Ecto neural progenitor cell (in vitro differentiated cells): Measurements from ENCODE around the gene TNS3.
"Not testable (repeated sequence)": the region's sequence is repeated elsewhere in the genome, so short reads cannot be mapped to it uniquely, and the experiment has no call there.

ENCODE experiments used
- DNase-seq: peaks from one replicate; pipeline ENCODE4 v3.0.0-alpha.2; 2018; ENCODE audit warnings: low spot score

Gene TNS3

GRCh38 chr7:47449810-47450590, 131.9 kb downstream of the TNS3 start:
- no peak for DNase-seq

GRCh38 chr7:47448971-47449370, 132.9 kb downstream of the TNS3 start:
- DNase-seq, result no peak

- no peak for DNase-seq
Measured at GRCh38 chr7:47447621-47448349, 134.1 kb downstream of the TNS3 start.

- DNase-seq, result no peak
Measured at GRCh38 chr7:47446871-47447466, 134.9 kb downstream of the TNS3 start.

- DNase-seq, result no peak
Measured at GRCh38 chr7:47444376-47445098, 137.4 kb downstream of the TNS3 start.

GRCh38 chr7:47443049-47443448, 138.9 kb downstream of the TNS3 start:
- no peak for DNase-seq

GRCh38 chr7:47442605-47442865, 139.4 kb downstream of the TNS3 start:
- no peak for DNase-seq

- no peak for DNase-seq
Measured at GRCh38 chr7:47441796-47442604, 139.9 kb downstream of the TNS3 start.

- DNase-seq, result not testable (repeated sequence)
Measured at GRCh38 chr7:47441048-47441447, 140.9 kb downstream of the TNS3 start.

GRCh38 chr7:47440320-47440719, 141.6 kb downstream of the TNS3 start:
- DNase-seq, result no peak

GRCh38 chr7:47439181-47439667, 142.7 kb downstream of the TNS3 start:
- no peak for DNase-seq

GRCh38 chr7:47438411-47439029, 143.4 kb downstream of the TNS3 start:
- DNase-seq, result no peak

- no peak for DNase-seq
Measured at GRCh38 chr7:47435889-47436312, 146.0 kb downstream of the TNS3 start.

- DNase-seq, result no peak
Measured at GRCh38 chr7:47433564-47433895, 148.4 kb downstream of the TNS3 start.

- DNase-seq, result no peak
Measured at GRCh38 chr7:47432671-47433563, 149.0 kb downstream of the TNS3 start.

- DNase-seq, result no peak
Measured at GRCh38 chr7:47430422-47430821, 151.5 kb downstream of the TNS3 start.

- DNase-seq, result no peak
Measured at GRCh38 chr7:47428768-47429472, 153.0 kb downstream of the TNS3 start.

GRCh38 chr7:47428052-47428767, 153.7 kb downstream of the TNS3 start:
- no peak for DNase-seq

- DNase-seq, result no peak
Measured at GRCh38 chr7:47427051-47427643, 154.8 kb downstream of the TNS3 start.
